GM23338 (cell line): Measurements from ENCODE around the gene CHN2. TPM values are rescaled to one million over a fixed set of nuclear protein-coding genes. Genes with fewer than 3 reads are reported as not detected.

Experiments
- ATAC-seq: fragments of 200-7000 bp; cut with Tn5 transposase; 3 replicates; pipeline ENCODE4 v1.9.1; 2020
- DNase-seq: peaks from one replicate; pipeline ENCODE4 v3.0.0-alpha.2; 2015; ENCODE audit warnings: low spot score
- H2AFZ ChIP-seq: fragments of 200-600 bp; sonication (generic); 2 replicates; pipeline ENCODE4 v1.8.0; 2016; ENCODE audit warnings: antibody characterized with exemption, mild to moderate bottlenecking, moderate library complexity
- H3F3A ChIP-seq: fragments of 200-600 bp; sonication (generic); replicated peaks from 2 replicates; pipeline ENCODE4 v1.8.0; 2017; ENCODE audit warnings: antibody characterized with exemption, mixed run types, low read depth
- H3K27ac ChIP-seq: fragments of 200-600 bp; sonication (generic); 2 replicates; pipeline ENCODE4 v1.6.1; 2016; ENCODE audit warnings: low read depth
- H3K27me3 ChIP-seq: fragments of 200-600 bp; sonication (generic); 2 replicates; pipeline ENCODE4 v1.8.0; 2016; ENCODE audit warnings: mild to moderate bottlenecking, mixed run types, moderate library complexity; ENCODE audit not compliant: insufficient read depth
- H3K36me3 ChIP-seq: fragments of 200-600 bp; sonication (generic); 2 replicates; pipeline ENCODE4 v1.8.0; 2016; ENCODE audit warnings: mild to moderate bottlenecking; ENCODE audit not compliant: insufficient read depth
- H3K4me1 ChIP-seq: fragments of 200-600 bp; sonication (generic); 2 replicates; pipeline ENCODE4 v1.8.0; 2016; ENCODE audit warnings: mild to moderate bottlenecking, moderate library complexity; ENCODE audit not compliant: insufficient read depth
- H3K4me2 ChIP-seq: fragments of 200-600 bp; sonication (generic); 2 replicates; pipeline ENCODE4 v1.7.1; 2017; ENCODE audit warnings: mixed run types
- H3K4me3 ChIP-seq: fragments of 200-600 bp; sonication (generic); 2 replicates; pipeline ENCODE4 v1.6.1; 2016; ENCODE audit warnings: mixed run types
- H3K79me2 ChIP-seq: fragments of 200-600 bp; sonication (generic); replicated peaks from 2 replicates; pipeline ENCODE4 v1.8.0; 2017; ENCODE audit warnings: mild to moderate bottlenecking; ENCODE audit not compliant: insufficient read depth
- H3K9me2 ChIP-seq: fragments of 200-600 bp; sonication (generic); 2 replicates; pipeline ENCODE4 v1.8.0; 2017; ENCODE audit not compliant: insufficient read depth
- H4K20me1 ChIP-seq: fragments of 200-600 bp; sonication (generic); replicated peaks from 2 replicates; pipeline ENCODE4 v1.8.0; 2017; ENCODE audit warnings: mild to moderate bottlenecking; ENCODE audit not compliant: insufficient read depth
- H3K27ac Mint-ChIP-seq: 2 replicates; pipeline ENCODE4 v1.8.0; 2020; ENCODE audit warnings: inconsistent platforms, mild to moderate bottlenecking, moderate library complexity, mixed read lengths
- H3K27me3 Mint-ChIP-seq: 3 replicates; pipeline ENCODE4 v1.8.0; 2022; ENCODE audit warnings: low read depth, mild to moderate bottlenecking, moderate library complexity, mixed read lengths, inconsistent platforms; ENCODE audit not compliant: insufficient read depth, poor library complexity
- H3K36me3 Mint-ChIP-seq: 3 replicates; pipeline ENCODE4 v1.8.0; 2021; ENCODE audit warnings: low read depth, mild to moderate bottlenecking, inconsistent platforms, moderate library complexity, mixed read lengths
- H3K4me1 Mint-ChIP-seq: 3 replicates; pipeline ENCODE4 v1.8.0; 2020; ENCODE audit warnings: mild to moderate bottlenecking, inconsistent platforms, mixed read lengths
- H3K4me3 Mint-ChIP-seq: 3 replicates; pipeline ENCODE4 v1.8.0; 2021; ENCODE audit warnings: moderate library complexity, mild to moderate bottlenecking, inconsistent platforms, mixed read lengths
- H3K9me3 Mint-ChIP-seq: 3 replicates; pipeline ENCODE4 v1.8.0; 2020; ENCODE audit warnings: moderate library complexity, mild to moderate bottlenecking, inconsistent platforms, mixed read lengths
- CREB1 ChIP-seq: fragments of 250-450 bp; sonication (Bioruptor Pico); IDR thresholded peaks from 2 replicates; pipeline ENCODE4 v1.5.0; 2020; ENCODE audit warnings: low read depth, mild to moderate bottlenecking, moderate library complexity
- EZH2 ChIP-seq: fragments of 200-600 bp; sonication (generic); IDR thresholded peaks from one replicate; pipeline ENCODE4 v1.8.0; 2017; ENCODE audit warnings: antibody characterized with exemption, mild to moderate bottlenecking, low read depth; ENCODE audit not compliant: unreplicated experiment
- EZH2phosphoT487 ChIP-seq: fragments of 200-600 bp; sonication (generic); IDR thresholded peaks from one replicate; pipeline ENCODE4 v1.8.1; 2018; ENCODE audit warnings: antibody characterized with exemption; ENCODE audit not compliant: unreplicated experiment
- JUNB ChIP-seq: IDR thresholded peaks from one replicate; pipeline ENCODE4 v1.6.1; 2016; ENCODE audit warnings: antibody characterized with exemption; ENCODE audit not compliant: unreplicated experiment
- NANOG ChIP-seq: IDR thresholded peaks from 2 replicates; pipeline ENCODE4 v1.6.1; 2016; ENCODE audit warnings: antibody characterized with exemption, borderline replicate concordance
- POLR2AphosphoS5 ChIP-seq: IDR thresholded peaks from 2 replicates; pipeline ENCODE4 v1.6.1; 2016; ENCODE audit warnings: antibody characterized with exemption, low read depth
- STAT1 ChIP-seq: IDR thresholded peaks from one replicate; pipeline ENCODE4 v1.6.1; 2016; ENCODE audit warnings: antibody characterized with exemption; ENCODE audit not compliant: unreplicated experiment
- ZNF114 ChIP-seq: fragments of 250-450 bp; sonication (Bioruptor Pico); IDR thresholded peaks from 2 replicates; pipeline ENCODE4 v1.5.0; 2020; ENCODE audit warnings: mild to moderate bottlenecking, moderate library complexity
- ZNF331 ChIP-seq: fragments of 250-450 bp; sonication (Bioruptor Pico); IDR thresholded peaks from 2 replicates; pipeline ENCODE4 v1.5.0; 2020; ENCODE audit warnings: low read depth, mild to moderate bottlenecking, moderate library complexity
- polyA plus RNA-seq: library from polyadenylated mRNA; unstranded; fragments of >200 nt; fragmentation: Nextera tagmentation; extraction: Ambion mirVana; gene quantifications from 2 replicates; pipeline ENCODE4 v1.2.1, GENCODE V29; 2016
- total RNA-seq: library from RNA; depleted of rRNA; stranded (reverse); fragments of >200 nt; shearing (Covaris generic); gene quantifications from 2 replicates; pipeline ENCODE4 v1.2.3, GENCODE V29; 2014
- TF ChIP-seq, protein P1 (sequence below): fragments of 250-450 bp; sonication (Bioruptor Pico); IDR thresholded peaks from 2 replicates; pipeline ENCODE4 v1.5.0; 2020; ENCODE audit warnings: mild to moderate bottlenecking, moderate library complexity
- TF ChIP-seq, protein P2 (sequence below): IDR thresholded peaks from 2 replicates; pipeline ENCODE4 v1.6.1; 2016; ENCODE audit warnings: antibody characterized with exemption
- TF ChIP-seq, protein P3 (sequence below): IDR thresholded peaks from one replicate; pipeline ENCODE4 v1.6.1; 2018; ENCODE audit warnings: antibody characterized with exemption; ENCODE audit not compliant: unreplicated experiment
- TF ChIP-seq, protein P4 (sequence below), 2 experiments: fragments of 200-600 bp in 1 of 2; sonication (generic) in 1 of 2; conservative IDR thresholded peaks; 2 replicates each; pipeline versions ENCODE4 v1.5.1 to v1.6.1; 2016 to 2017; ENCODE audit warnings: antibody characterized with exemption in 2 of 2, low read depth in 2 of 2, mild to moderate bottlenecking in 2 of 2, moderate library complexity in 1 of 2

Gene CHN2
- total and polyA plus RNA-seq, 2 experiments from 2014 or later = 6.1 to 7.5 TPM

DNA sequence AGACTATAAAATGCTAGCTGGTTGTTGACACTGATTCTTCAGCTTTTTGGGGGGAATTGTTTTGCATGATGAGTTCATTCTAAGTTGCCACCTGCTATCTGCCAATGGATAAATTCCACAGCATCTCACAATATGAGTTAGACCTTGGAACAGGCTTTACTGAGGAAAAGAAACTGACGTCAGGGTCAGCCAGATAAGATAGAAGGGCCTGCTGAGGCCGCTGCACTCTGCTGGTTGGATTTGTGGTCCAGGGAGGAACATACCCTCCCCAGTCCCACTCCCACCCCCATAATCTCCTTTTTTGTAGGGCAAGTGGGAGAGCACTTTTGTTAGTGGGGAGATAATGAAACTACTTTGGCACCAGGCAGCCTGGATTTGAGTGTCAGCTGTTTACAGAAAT is 258.4 kb downstream of the CHN2 start:
- TF ChIP-seq ZNF114 (no peak), ZNF331 (CRISPR knock-in tag) (no peak), CREB1 (CRISPR knock-in tag) (no peak), POLR2AphosphoS5 (no peak), EZH2 (no peak), JUNB (no peak), STAT1 (no peak), NANOG (no peak), EZH2phosphoT487 (no peak)
- TF ChIP-seq, protein P1, sequence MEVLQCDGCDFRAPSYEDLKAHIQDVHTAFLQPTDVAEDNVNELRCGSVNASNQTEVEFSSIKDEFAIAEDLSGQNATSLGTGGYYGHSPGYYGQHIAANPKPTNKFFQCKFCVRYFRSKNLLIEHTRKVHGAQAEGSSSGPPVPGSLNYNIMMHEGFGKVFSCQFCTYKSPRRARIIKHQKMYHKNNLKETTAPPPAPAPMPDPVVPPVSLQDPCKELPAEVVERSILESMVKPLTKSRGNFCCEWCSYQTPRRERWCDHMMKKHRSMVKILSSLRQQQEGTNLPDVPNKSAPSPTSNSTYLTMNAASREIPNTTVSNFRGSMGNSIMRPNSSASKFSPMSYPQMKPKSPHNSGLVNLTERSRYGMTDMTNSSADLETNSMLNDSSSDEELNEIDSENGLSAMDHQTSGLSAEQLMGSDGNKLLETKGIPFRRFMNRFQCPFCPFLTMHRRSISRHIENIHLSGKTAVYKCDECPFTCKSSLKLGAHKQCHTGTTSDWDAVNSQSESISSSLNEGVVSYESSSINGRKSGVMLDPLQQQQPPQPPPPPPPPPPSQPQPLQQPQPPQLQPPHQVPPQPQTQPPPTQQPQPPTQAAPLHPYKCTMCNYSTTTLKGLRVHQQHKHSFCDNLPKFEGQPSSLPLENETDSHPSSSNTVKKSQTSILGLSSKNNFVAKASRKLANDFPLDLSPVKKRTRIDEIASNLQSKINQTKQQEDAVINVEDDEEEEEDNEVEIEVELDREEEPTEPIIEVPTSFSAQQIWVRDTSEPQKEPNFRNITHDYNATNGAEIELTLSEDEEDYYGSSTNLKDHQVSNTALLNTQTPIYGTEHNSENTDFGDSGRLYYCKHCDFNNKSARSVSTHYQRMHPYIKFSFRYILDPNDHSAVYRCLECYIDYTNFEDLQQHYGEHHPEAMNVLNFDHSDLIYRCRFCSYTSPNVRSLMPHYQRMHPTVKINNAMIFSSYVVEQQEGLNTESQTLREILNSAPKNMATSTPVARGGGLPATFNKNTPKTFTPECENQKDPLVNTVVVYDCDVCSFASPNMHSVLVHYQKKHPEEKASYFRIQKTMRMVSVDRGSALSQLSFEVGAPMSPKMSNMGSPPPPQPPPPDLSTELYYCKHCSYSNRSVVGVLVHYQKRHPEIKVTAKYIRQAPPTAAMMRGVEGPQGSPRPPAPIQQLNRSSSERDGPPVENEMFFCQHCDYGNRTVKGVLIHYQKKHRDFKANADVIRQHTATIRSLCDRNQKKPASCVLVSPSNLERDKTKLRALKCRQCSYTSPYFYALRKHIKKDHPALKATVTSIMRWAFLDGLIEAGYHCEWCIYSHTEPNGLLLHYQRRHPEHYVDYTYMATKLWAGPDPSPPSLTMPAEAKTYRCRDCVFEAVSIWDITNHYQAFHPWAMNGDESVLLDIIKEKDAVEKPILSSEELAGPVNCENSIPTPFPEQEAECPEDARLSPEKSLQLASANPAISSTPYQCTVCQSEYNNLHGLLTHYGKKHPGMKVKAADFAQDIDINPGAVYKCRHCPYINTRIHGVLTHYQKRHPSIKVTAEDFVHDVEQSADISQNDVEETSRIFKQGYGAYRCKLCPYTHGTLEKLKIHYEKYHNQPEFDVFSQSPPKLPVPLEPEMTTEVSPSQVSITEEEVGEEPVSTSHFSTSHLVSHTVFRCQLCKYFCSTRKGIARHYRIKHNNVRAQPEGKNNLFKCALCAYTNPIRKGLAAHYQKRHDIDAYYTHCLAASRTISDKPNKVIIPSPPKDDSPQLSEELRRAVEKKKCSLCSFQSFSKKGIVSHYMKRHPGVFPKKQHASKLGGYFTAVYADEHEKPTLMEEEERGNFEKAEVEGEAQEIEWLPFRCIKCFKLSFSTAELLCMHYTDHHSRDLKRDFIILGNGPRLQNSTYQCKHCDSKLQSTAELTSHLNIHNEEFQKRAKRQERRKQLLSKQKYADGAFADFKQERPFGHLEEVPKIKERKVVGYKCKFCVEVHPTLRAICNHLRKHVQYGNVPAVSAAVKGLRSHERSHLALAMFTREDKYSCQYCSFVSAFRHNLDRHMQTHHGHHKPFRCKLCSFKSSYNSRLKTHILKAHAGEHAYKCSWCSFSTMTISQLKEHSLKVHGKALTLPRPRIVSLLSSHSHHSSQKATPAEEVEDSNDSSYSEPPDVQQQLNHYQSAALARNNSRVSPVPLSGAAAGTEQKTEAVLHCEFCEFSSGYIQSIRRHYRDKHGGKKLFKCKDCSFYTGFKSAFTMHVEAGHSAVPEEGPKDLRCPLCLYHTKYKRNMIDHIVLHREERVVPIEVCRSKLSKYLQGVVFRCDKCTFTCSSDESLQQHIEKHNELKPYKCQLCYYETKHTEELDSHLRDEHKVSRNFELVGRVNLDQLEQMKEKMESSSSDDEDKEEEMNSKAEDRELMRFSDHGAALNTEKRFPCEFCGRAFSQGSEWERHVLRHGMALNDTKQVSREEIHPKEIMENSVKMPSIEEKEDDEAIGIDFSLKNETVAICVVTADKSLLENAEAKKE (CRISPR knock-in tag) = no peak
- TF ChIP-seq, protein P2, sequence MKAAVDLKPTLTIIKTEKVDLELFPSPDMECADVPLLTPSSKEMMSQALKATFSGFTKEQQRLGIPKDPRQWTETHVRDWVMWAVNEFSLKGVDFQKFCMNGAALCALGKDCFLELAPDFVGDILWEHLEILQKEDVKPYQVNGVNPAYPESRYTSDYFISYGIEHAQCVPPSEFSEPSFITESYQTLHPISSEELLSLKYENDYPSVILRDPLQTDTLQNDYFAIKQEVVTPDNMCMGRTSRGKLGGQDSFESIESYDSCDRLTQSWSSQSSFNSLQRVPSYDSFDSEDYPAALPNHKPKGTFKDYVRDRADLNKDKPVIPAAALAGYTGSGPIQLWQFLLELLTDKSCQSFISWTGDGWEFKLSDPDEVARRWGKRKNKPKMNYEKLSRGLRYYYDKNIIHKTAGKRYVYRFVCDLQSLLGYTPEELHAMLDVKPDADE = no peak
- TF ChIP-seq, protein P3, sequence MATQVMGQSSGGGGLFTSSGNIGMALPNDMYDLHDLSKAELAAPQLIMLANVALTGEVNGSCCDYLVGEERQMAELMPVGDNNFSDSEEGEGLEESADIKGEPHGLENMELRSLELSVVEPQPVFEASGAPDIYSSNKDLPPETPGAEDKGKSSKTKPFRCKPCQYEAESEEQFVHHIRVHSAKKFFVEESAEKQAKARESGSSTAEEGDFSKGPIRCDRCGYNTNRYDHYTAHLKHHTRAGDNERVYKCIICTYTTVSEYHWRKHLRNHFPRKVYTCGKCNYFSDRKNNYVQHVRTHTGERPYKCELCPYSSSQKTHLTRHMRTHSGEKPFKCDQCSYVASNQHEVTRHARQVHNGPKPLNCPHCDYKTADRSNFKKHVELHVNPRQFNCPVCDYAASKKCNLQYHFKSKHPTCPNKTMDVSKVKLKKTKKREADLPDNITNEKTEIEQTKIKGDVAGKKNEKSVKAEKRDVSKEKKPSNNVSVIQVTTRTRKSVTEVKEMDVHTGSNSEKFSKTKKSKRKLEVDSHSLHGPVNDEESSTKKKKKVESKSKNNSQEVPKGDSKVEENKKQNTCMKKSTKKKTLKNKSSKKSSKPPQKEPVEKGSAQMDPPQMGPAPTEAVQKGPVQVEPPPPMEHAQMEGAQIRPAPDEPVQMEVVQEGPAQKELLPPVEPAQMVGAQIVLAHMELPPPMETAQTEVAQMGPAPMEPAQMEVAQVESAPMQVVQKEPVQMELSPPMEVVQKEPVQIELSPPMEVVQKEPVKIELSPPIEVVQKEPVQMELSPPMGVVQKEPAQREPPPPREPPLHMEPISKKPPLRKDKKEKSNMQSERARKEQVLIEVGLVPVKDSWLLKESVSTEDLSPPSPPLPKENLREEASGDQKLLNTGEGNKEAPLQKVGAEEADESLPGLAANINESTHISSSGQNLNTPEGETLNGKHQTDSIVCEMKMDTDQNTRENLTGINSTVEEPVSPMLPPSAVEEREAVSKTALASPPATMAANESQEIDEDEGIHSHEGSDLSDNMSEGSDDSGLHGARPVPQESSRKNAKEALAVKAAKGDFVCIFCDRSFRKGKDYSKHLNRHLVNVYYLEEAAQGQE = no peak
- TF ChIP-seq, protein P4, sequence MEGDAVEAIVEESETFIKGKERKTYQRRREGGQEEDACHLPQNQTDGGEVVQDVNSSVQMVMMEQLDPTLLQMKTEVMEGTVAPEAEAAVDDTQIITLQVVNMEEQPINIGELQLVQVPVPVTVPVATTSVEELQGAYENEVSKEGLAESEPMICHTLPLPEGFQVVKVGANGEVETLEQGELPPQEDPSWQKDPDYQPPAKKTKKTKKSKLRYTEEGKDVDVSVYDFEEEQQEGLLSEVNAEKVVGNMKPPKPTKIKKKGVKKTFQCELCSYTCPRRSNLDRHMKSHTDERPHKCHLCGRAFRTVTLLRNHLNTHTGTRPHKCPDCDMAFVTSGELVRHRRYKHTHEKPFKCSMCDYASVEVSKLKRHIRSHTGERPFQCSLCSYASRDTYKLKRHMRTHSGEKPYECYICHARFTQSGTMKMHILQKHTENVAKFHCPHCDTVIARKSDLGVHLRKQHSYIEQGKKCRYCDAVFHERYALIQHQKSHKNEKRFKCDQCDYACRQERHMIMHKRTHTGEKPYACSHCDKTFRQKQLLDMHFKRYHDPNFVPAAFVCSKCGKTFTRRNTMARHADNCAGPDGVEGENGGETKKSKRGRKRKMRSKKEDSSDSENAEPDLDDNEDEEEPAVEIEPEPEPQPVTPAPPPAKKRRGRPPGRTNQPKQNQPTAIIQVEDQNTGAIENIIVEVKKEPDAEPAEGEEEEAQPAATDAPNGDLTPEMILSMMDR (conservative IDR thresholded peaks at IDR 0.05; ENCODE audit: low read depth in 2 of 2) = no peak
- Histone ChIP-seq H3K9me2 (no peaks in the 10 kb centered on the region), H2AFZ (no peak overlapping the region), H3K79me2 (no peaks in the 10 kb centered on the region), H3K4me3 (no peak overlapping the region), H4K20me1 (no peaks in the 10 kb centered on the region), H3F3A (no peaks in the 10 kb centered on the region), H3K4me1 (0 out of 2 replicates have a peak, but pooled peaks cover 7% of the 10 kb centered on the region), H3K27me3 (no peaks in the 10 kb centered on the region), H3K27ac (no peak overlapping the region), H3K36me3 (no peaks in the 10 kb centered on the region), H3K4me2 (no peak overlapping the region)
- peaks cover 5% of the 10 kb centered on the region for H3K4me1 Mint-ChIP-seq
- no peak for DNase-seq
- H3K27ac Mint-ChIP-seq = no peak overlapping the region
- no peaks in the 10 kb centered on the region for H3K36me3 Mint-ChIP-seq
- ATAC-seq = no peak
- H3K27me3 Mint-ChIP-seq = no peaks in the 10 kb centered on the region
- H3K9me3 Mint-ChIP-seq = no peaks in the 10 kb centered on the region
- H3K4me3 Mint-ChIP-seq = no peak overlapping the region
